Sigmoid colon (tissue), 7 donors: Measurements from ENCODE around the gene SMYD3. TPM values are rescaled to one million over a fixed set of nuclear protein-coding genes. Genes with fewer than 3 reads are reported as not detected.

Source experiments
- DNase-seq: peaks from one replicate; pipeline ENCODE4 v3.0.0-alpha.2; 2019
- H3K27ac ChIP-seq, 4 donors: fragments of 200-600 bp; sonication (generic); one replicate each; pipeline ENCODE4 v1.5.1; 2016 to 2019; ENCODE audit warnings: mild to moderate bottlenecking in 1 of 4
- H3K27me3 ChIP-seq, 3 donors: fragments of 200-600 bp; sonication (generic); one replicate each; pipeline ENCODE4 v1.5.1; 2019; ENCODE audit warnings: mild to moderate bottlenecking in 1 of 3
- H3K36me3 ChIP-seq, 4 donors: fragments of 200-600 bp; sonication (generic); one replicate each; pipeline ENCODE4 v1.5.1; 2016 to 2019
- H3K4me1 ChIP-seq, 4 donors: fragments of 200-600 bp; sonication (generic); one replicate each; pipeline ENCODE4 v1.5.1; 2017 to 2019
- H3K4me3 ChIP-seq, 4 donors: fragments of 200-600 bp; sonication (generic); one replicate each; pipeline ENCODE4 v1.5.1; 2017 to 2019; ENCODE audit warnings: mild to moderate bottlenecking in 2 of 4, moderate library complexity in 1 of 4
- H3K9me3 ChIP-seq, 4 donors: fragments of 200-600 bp in 3 of 4; sonication (generic) in 3 of 4; one replicate each; pipeline versions ENCODE4 v1.5.1 to v1.6.1; 2013 to 2019
- CTCF ChIP-seq, 4 experiments: fragments of 450-650 bp in 3 of 4; fragments of 200-600 bp in 1 of 4; IDR thresholded peaks; one replicate each; pipeline ENCODE4 v1.5.1; 2016 to 2019; ENCODE audit warnings: antibody characterized with exemption in 4 of 4, mild to moderate bottlenecking in 3 of 4, moderate library complexity in 2 of 4
- EP300 ChIP-seq, 4 donors: sonication (generic); formaldehyde crosslinking; IDR thresholded peaks; one replicate each; pipeline ENCODE4 v1.6.1; 2017; ENCODE audit warnings: antibody characterized with exemption in 4 of 4
- POLR2A ChIP-seq, 2 donors: fragments of 450-650 bp; IDR thresholded peaks; one replicate each; pipeline ENCODE4 v1.6.1; 2016; ENCODE audit warnings: antibody characterized with exemption in 2 of 2, mild to moderate bottlenecking in 2 of 2, moderate library complexity in 2 of 2
- POLR2AphosphoS5 ChIP-seq, 4 donors: sonication (generic); formaldehyde crosslinking; IDR thresholded peaks; one replicate each; pipeline ENCODE4 v1.6.1; 2017; ENCODE audit warnings: antibody characterized with exemption in 4 of 4
- WGBS, 2 donors: extraction: QIAGEN DNeasy Blood & Tissue Kit; methylation state at CpG; one replicate each; pipeline ENCODE4 v1.1.7; 2013; 5-methylcytosine and 5-hydroxymethylcytosine counted together
- intact Hi-C: fragments of 100-400 bp; cut with DNase I; formaldehyde crosslinking; loops from one replicate; pipeline ENCODE4 v1.15.1; 2023
- polyA plus RNA-seq, 3 donors: library from polyadenylated mRNA; stranded (reverse); fragments of 200-250 nt; gene quantifications; one replicate each; pipeline ENCODE4 v1.2.3, GENCODE V29; 2013
- total RNA-seq, 4 donors: library from RNA; depleted of rRNA; stranded (reverse); fragments of >200 nt; gene quantifications; one replicate each; pipeline ENCODE4 v1.1.0, GENCODE V29; 2016
- donor health status: healthy with polysubstance abuse.
- donor health status: Bipolar disorder and iron deficiency.
- donor health status: healthy.

SMYD3 gene
- total and polyA plus RNA-seq, 7 donors = 8.7 to 23.8 (median 17.1) TPM

GRCh38 chr1:246213502-246213901 is 293.6 kb downstream of the SMYD3 start:
- Histone ChIP-seq H3K9me3 (no peaks in the 10 kb centered on the region), H3K27ac (no peak overlapping the region), H3K36me3 (no peaks in the 10 kb centered on the region), H3K27me3 (no peaks in the 10 kb centered on the region), H3K4me1 (no peaks in the 10 kb centered on the region), H3K4me3 (no peak overlapping the region)
- DNase-seq = no peak
- intact Hi-C loops = no loop called here
- TF ChIP-seq POLR2A (IDR thresholded peaks at IDR 0.05) (no peak), POLR2AphosphoS5 (IDR thresholded peaks at IDR 0.05) (no peak), CTCF (IDR thresholded peaks at IDR 0.05) (no peak), EP300 (IDR thresholded peaks at IDR 0.05) (no peak)
- WGBS, 2 donors = 89 to 93% methylated on average over 3 of the region's 3 CpGs

- no peak overlapping the region for H3K27ac ChIP-seq
- TF ChIP-seq EP300 (IDR thresholded peaks at IDR 0.05) (no peak), CTCF (IDR thresholded peaks at IDR 0.05) (no peak)
- H3K27me3 ChIP-seq = no peaks in the 10 kb centered on the region
- 91 to 95% methylated on average over 3 of the region's 3 CpGs for WGBS, 2 donors
- no peaks in the 10 kb centered on the region for H3K9me3 ChIP-seq
- no peaks in the 10 kb centered on the region for H3K36me3 ChIP-seq
- intact Hi-C loops = no loop called here
- H3K4me3 ChIP-seq = no peak overlapping the region
- DNase-seq = no peak
- no peaks in the 10 kb centered on the region for H3K4me1 ChIP-seq
These were observed 294.0 kb downstream of the SMYD3 start for GRCh38 chr1:246213036-246213435.

- 94 to 97% methylated on average over 2 of the region's 2 CpGs for WGBS, 2 donors
- no peak for TF ChIP-seq POLR2A (IDR thresholded peaks at IDR 0.05)
- no peak for TF ChIP-seq POLR2AphosphoS5 (IDR thresholded peaks at IDR 0.05)
- no peak for TF ChIP-seq EP300 (IDR thresholded peaks at IDR 0.05)
- TF ChIP-seq CTCF (IDR thresholded peaks at IDR 0.05) = no peak
- no peak for DNase-seq
- Histone ChIP-seq H3K9me3 (no peaks in the 10 kb centered on the region), H3K27ac (no peak overlapping the region), H3K4me1 (no peaks in the 10 kb centered on the region), H3K4me3 (no peak overlapping the region), H3K27me3 (no peaks in the 10 kb centered on the region), H3K36me3 (no peaks in the 10 kb centered on the region)
- intact Hi-C loops = no loop called here
These were observed 295.1 kb downstream of the SMYD3 start for GRCh38 chr1:246212013-246212412.

GRCh38 chr1:246210756-246211155 is 296.3 kb downstream of the SMYD3 start:
- intact Hi-C loops = no loop called here
- no peak for TF ChIP-seq CTCF (IDR thresholded peaks at IDR 0.05)
- TF ChIP-seq POLR2A (IDR thresholded peaks at IDR 0.05) = no peak
- no peak for TF ChIP-seq POLR2AphosphoS5 (IDR thresholded peaks at IDR 0.05)
- TF ChIP-seq EP300 (IDR thresholded peaks at IDR 0.05) = no peak
- Histone ChIP-seq H3K27me3 (no peaks in the 10 kb centered on the region), H3K36me3 (no peaks in the 10 kb centered on the region), H3K27ac (no peak overlapping the region), H3K4me1 (no peaks in the 10 kb centered on the region), H3K4me3 (no peak overlapping the region), H3K9me3 (no peaks in the 10 kb centered on the region)
- no peak for DNase-seq
- 90 to 92% methylated on average over 10 of the region's 10 CpGs for WGBS, 2 donors

- no peak overlapping the region for H3K4me3 ChIP-seq
- H3K27ac ChIP-seq = no peak overlapping the region
- DNase-seq = no peak
- H3K36me3 ChIP-seq = no peaks in the 10 kb centered on the region
- no peaks in the 10 kb centered on the region for H3K9me3 ChIP-seq
- 86 to 88% methylated on average over 2 of the region's 2 CpGs for WGBS, 2 donors
- H3K4me1 ChIP-seq = no peaks in the 10 kb centered on the region
- no peak for TF ChIP-seq POLR2AphosphoS5 (IDR thresholded peaks at IDR 0.05)
- no peak for TF ChIP-seq POLR2A (IDR thresholded peaks at IDR 0.05)
- intact Hi-C loops = no loop called here
- H3K27me3 ChIP-seq = no peaks in the 10 kb centered on the region
These were observed 299.0 kb downstream of the SMYD3 start for GRCh38 chr1:246208105-246208504.
